ENCODE measurements around the gene WWC1.

Gene WWC1

GRCh38 chr5:168291342-168291963, at the start of gene WWC1:
Gene WWC1 (plus strand): TSS chr5:168291645. CDS start chr5:168292153, 508 bp downstream.
- DNase-seq = peak; percentile 25

- DNase-seq = no peak
Observed at GRCh38 chr5:168244838-168245559, 46.4 kb upstream of the WWC1 start.

GRCh38 chr5:168249923-168250322, 41.5 kb upstream of the WWC1 start:
- DNase-seq = no peak

GRCh38 chr5:168251259-168251658, 40.2 kb upstream of the WWC1 start:
- DNase-seq = no peak

GRCh38 chr5:168254013-168254693, 37.3 kb upstream of the WWC1 start:
- no peak for DNase-seq

GRCh38 chr5:168260353-168261226, 30.9 kb upstream of the WWC1 start:
- DNase-seq = no peak

- DNase-seq = no peak
Observed at GRCh38 chr5:168261227-168261571, 30.2 kb upstream of the WWC1 start.

- DNase-seq = no peak
Observed at GRCh38 chr5:168262042-168262743, 29.3 kb upstream of the WWC1 start.

- DNase-seq = no peak
Observed at GRCh38 chr5:168263121-168263520, 28.3 kb upstream of the WWC1 start.

- no peak for DNase-seq
Observed at GRCh38 chr5:168266016-168266415, 25.4 kb upstream of the WWC1 start.

- DNase-seq = peak; percentile 76
Observed at GRCh38 chr5:168268949-168269936, 22.2 kb upstream of the WWC1 start.

GRCh38 chr5:168269937-168270330, 21.5 kb upstream of the WWC1 start:
- no peak for DNase-seq

GRCh38 chr5:168270476-168270875, 21.0 kb upstream of the WWC1 start:
- DNase-seq = no peak

- DNase-seq = no peak
Observed at GRCh38 chr5:168273056-168273980, 18.1 kb upstream of the WWC1 start.

GRCh38 chr5:168274406-168274805, 17.0 kb upstream of the WWC1 start:
- no peak for DNase-seq

GRCh38 chr5:168275940-168276339, 15.5 kb upstream of the WWC1 start:
- DNase-seq = no peak

- no peak for DNase-seq
Observed at GRCh38 chr5:168282120-168282519, 9.3 kb upstream of the WWC1 start.

- DNase-seq = no peak
Observed at GRCh38 chr5:168284809-168285208, 6.6 kb upstream of the WWC1 start.

GRCh38 chr5:168285696-168286095, 5.7 kb upstream of the WWC1 start:
- no peak for DNase-seq

- no peak for DNase-seq
Observed at GRCh38 chr5:168286386-168286785, 5.1 kb upstream of the WWC1 start.
